Heart right ventricle (tissue), 16 donors: ENCODE measurements around the gene SPRR2A. TPM values are rescaled to one million over a fixed set of nuclear protein-coding genes. Genes with fewer than 3 reads are reported as not detected.

Experiments used
- ATAC-seq, 8 donors: fragments of 200-7000 bp; cut with Tn5 transposase; one replicate each; pipeline ENCODE4 v1.9.1; 2020; ENCODE audit warnings: mild to moderate bottlenecking in 8 of 8, moderate library complexity in 8 of 8, moderate number of reproducible peaks in 1 of 8
- DNase-seq, 2 donors: peaks; one replicate each; pipeline ENCODE4 v3.0.0-alpha.2; 2020
- H3K27ac ChIP-seq, 10 donors: fragments of 200-600 bp; sonication (generic) in 2 of 10; one replicate each; pipeline versions ENCODE4 v1.5.0 to v1.8.0; 2020 to 2022; ENCODE audit warnings: mild to moderate bottlenecking in 3 of 10
- H3K27me3 ChIP-seq, 7 donors: fragments of 200-600 bp; one replicate each; pipeline ENCODE4 v1.8.0; 2021 to 2022; ENCODE audit warnings: mild to moderate bottlenecking in 2 of 7
- H3K36me3 ChIP-seq, 9 donors: fragments of 200-600 bp; sonication (generic) in 1 of 9; one replicate each; pipeline versions ENCODE4 v1.5.0 to v1.8.0; 2020 to 2022; ENCODE audit warnings: mild to moderate bottlenecking in 2 of 9
- H3K4me1 ChIP-seq, 9 donors: fragments of 200-600 bp; sonication (generic) in 1 of 9; one replicate each; pipeline versions ENCODE4 v1.5.0 to v1.8.0; 2020 to 2022; ENCODE audit warnings: mild to moderate bottlenecking in 4 of 9
- H3K4me3 ChIP-seq, 10 donors: fragments of 200-600 bp; sonication (generic) in 2 of 10; one replicate each; pipeline versions ENCODE4 v1.5.0 to v1.8.0; 2020 to 2022; ENCODE audit warnings: mild to moderate bottlenecking in 7 of 10, moderate library complexity in 2 of 10
- H3K9me3 ChIP-seq, 11 donors: fragments of 200-600 bp in 10 of 11; sonication (generic) in 2 of 11; one replicate each; pipeline versions ENCODE4 v1.5.0 to v1.8.0; 2013 to 2022; ENCODE audit warnings: mild to moderate bottlenecking in 2 of 11, control low read depth in 1 of 11, moderate library complexity in 1 of 11
- WGBS, 2 donors: extraction: QIAGEN DNeasy Blood & Tissue Kit; methylation state at CpG; one replicate each; pipeline ENCODE4 v1.1.7; 2013; ENCODE audit warnings: inconsistent platforms in 1 of 2; 5-methylcytosine and 5-hydroxymethylcytosine counted together
- intact Hi-C, 10 donors: fragments of 100-400 bp; cut with DNase I; formaldehyde crosslinking; loops; one replicate each; pipeline versions ENCODE4 v1.11.1 to v1.14.2; 2022
- long read RNA-seq, 3 donors: library from polyadenylated mRNA; unstranded; transcript quantifications; one replicate each; pipeline ENCODE4 v2.0.0, GENCODE V29; 2020 to 2021
- polyA plus RNA-seq, 2 donors: library from polyadenylated mRNA; stranded (reverse); fragments of 200-250 nt; gene quantifications; one replicate each; pipeline ENCODE4 v1.2.3, GENCODE V29; 2013
- total RNA-seq, 10 donors: library from RNA; stranded (reverse); fragmentation: NEBNext Ultra II Directional in 3 of 10; extraction: Animal tissue kit (Norgen Biotek cat#: 25700) in 3 of 10; gene quantifications; one replicate each; pipeline versions ENCODE4 v1.2.1 to v1.2.4, GENCODE V29; 2021 to 2023
- TF ChIP-seq, protein P1 (sequence below), 9 donors: fragments of 200-600 bp; sonication (generic) in 2 of 9; IDR thresholded peaks; one replicate each; pipeline versions ENCODE4 v1.5.0 to v1.8.0; 2021 to 2022; ENCODE audit warnings: antibody characterized with exemption in 9 of 9, mild to moderate bottlenecking in 5 of 9, moderate library complexity in 1 of 9
- donor health status: Arrhythmogenic right ventricular cardiomyopathy.
- donor health status: ischemic (EF 13 %, LVEDD 7.1; RV severe dilation, severe dysfunction).
- donor health status: healthy with polysubstance abuse.
- donor health status: DM: no; HTN: yes; CAD: no.
- donor health status: DM: no; HTN: no; CAD: no.
- donor health status: ischemic (EF 25% LVEDD 6.9; RV normal size, moderate dysfunction).
- donor health status: ischemic (EF 25% LVEDD 5.7; RV mildly dilated, moderate dysfunction).
- donor health status: healthy.
- donor health status: DM: yes; HTN: yes; CAD: no.
- donor health status: Ischemic cardiomyopathy.
- donor health status: ischemic (EF 35%, LVEDD 5.7; RV mildly dilated, moderate dysfunction).
- donor health status: nonischemic (EF 11% LVEDD 7.7; RV severe dilation, severe dysfunction).
- donor health status: DM: yes; HTN: yes; CAD: no.
- donor health status: PGD.
- donor health status: ischemic (EF 29% LVEDD 5.4; RV normal size, mild dysfunction).
- donor health status: nonischemic (EF 23%, LVEDD 6.1; RV moderate dilation, normal function).

SPRR2A gene
- total RNA-seq (not detected), polyA plus RNA-seq (under 1 TPM in 1 of 2 donors, not detected in 1; 0.35 TPM)
- long read RNA-seq, donor 1: 0 reads
- long read RNA-seq, donor 2: 0 reads
- long read RNA-seq, donor 3: 0 reads

DNA sequence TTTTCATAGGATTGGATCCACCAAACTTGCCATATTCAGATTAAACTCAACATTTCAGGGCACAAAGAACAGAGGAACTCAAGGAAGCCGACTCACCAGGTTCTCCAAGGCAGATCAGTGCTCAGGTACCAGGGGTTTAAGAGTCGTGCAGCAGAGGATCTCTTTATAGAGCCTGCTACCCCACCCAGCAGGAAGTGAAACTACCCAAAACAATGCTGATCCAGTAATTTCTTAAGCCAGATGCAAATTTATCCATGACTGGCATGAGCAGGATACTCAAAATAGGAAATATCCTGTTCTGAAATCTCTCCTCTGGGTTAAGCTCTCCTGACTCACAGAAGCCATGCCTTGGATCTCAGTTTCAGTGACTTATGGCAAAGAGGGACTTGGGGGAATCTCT, at the start of gene SPRR2A:
TSS of gene SPRR2A (minus strand) at position 138 of the 400 bp plus-strand sequence. CDS start 777 bp downstream, outside the sequence.
- TF ChIP-seq, protein P1, sequence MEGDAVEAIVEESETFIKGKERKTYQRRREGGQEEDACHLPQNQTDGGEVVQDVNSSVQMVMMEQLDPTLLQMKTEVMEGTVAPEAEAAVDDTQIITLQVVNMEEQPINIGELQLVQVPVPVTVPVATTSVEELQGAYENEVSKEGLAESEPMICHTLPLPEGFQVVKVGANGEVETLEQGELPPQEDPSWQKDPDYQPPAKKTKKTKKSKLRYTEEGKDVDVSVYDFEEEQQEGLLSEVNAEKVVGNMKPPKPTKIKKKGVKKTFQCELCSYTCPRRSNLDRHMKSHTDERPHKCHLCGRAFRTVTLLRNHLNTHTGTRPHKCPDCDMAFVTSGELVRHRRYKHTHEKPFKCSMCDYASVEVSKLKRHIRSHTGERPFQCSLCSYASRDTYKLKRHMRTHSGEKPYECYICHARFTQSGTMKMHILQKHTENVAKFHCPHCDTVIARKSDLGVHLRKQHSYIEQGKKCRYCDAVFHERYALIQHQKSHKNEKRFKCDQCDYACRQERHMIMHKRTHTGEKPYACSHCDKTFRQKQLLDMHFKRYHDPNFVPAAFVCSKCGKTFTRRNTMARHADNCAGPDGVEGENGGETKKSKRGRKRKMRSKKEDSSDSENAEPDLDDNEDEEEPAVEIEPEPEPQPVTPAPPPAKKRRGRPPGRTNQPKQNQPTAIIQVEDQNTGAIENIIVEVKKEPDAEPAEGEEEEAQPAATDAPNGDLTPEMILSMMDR (IDR thresholded peaks at IDR 0.05): no peak

DNA sequence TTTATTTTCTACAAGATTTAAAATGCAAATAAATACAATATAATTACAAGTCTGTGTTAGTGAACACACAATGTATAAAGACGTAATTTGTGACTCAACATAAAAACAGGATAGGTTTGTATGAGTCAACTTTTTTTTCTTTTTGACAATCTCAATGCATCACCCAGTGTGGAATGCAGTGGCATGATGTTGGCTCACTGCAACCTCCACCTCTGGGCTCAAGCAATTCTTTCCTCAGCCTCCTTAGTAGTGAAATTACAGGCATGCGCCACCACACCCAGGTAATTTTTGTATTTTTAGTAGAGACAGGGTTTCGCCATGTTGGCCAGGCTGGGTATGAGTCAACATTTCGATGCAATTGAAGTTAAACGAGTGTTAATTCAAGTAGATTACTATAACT, 42.9 kb upstream of the SPRR2A start:
- Histone ChIP-seq H3K4me1 (no peaks in the 10 kb centered on the region), H3K36me3 (no peaks in the 10 kb centered on the region), H3K27ac (no peak overlapping the region), H3K9me3 (peaks cover 0 to 8% (median 0%) of the 10 kb centered on the region in 11 donors), H3K27me3 (no peaks in the 10 kb centered on the region), H3K4me3 (no peak overlapping the region)
- TF ChIP-seq, protein P1 (IDR thresholded peaks at IDR 0.05): no peak
- ATAC-seq (no peak), DNase-seq (no peak)
- WGBS, 2 donors: 88 to 91% methylated on average over 5 of the region's 5 CpGs
- intact Hi-C loops: no loop called here

More for the DNA sequence above, at the start of gene SPRR2A:
- H3K27ac ChIP-seq: no peak within 1 kb of the TSS
- ATAC-seq: no peak
- DNase-seq: no peak
- H3K27me3 ChIP-seq: peaks cover 0 to 6% (median 0%) of the 10 kb centered on the region in 7 donors
- H3K36me3 ChIP-seq: no peaks in the 10 kb centered on the region
- H3K4me1 ChIP-seq: no peaks in the 10 kb centered on the region
- peaks cover 0 to 15% (median 5%) of the 10 kb centered on the region in 11 donors for H3K9me3 ChIP-seq
- WGBS, 2 donors: 54 to 60% methylated on average over 2 of the region's 2 CpGs
- intact Hi-C loops: no loop called here
- H3K4me3 ChIP-seq: no peak within 1 kb of the TSS

DNA sequence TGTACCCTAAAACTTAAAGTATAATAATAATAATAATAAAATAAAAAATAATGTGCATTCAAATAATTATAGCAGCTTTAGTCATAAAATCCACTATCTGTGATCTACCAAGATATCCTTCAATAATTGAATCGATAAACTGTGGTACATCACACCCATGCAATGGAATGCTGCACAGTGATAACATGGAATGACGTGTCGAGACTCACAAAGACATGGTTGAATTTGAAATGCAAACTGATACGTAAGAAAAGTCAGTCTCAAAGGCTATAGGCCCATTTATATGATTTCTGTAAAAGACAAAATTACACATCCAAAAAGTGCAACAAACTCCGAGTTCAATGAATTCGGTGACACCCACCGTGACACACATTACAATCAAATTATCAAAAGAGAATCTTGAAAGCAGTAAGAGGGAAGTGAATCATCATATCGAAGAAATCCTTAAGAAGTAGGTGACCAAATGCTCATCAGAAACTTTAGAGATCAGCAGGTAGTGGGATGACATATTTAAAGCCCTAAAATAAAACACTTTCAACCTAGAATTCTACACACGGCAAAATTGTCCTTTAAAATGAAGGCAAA, 42.2 kb upstream of the SPRR2A start:
- WGBS, 2 donors: 82 to 84% methylated on average over 9 of the region's 9 CpGs
- TF ChIP-seq, protein P1 (IDR thresholded peaks at IDR 0.05): no peak
- intact Hi-C loops: no loop called here
- no peak for ATAC-seq
- no peak for DNase-seq
- Histone ChIP-seq H3K27ac (no peak overlapping the region), H3K9me3 (peaks cover 0 to 1% (median 0%) of the 10 kb centered on the region in 11 donors), H3K36me3 (no peaks in the 10 kb centered on the region), H3K4me3 (no peak overlapping the region), H3K4me1 (no peaks in the 10 kb centered on the region), H3K27me3 (no peaks in the 10 kb centered on the region)

DNA sequence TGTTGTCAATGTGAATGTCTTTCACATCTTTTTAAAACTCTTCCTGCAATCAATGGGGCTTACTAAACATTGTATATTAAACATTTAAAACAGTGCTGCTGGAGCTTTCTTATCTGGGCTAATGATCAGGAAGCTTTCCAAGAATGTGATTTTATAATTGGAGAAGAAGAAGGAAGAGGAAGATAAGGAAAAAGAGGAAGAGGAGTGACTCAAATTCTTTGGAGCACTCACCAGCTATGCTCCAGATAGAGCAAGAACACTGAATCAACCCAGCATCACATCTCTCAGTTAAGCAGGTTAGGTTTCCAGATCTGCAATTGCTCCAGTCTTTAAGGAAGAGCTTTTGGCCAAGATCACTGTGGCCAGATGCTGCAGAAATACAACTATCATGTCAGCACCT, 38.5 kb upstream of the SPRR2A start:
- TF ChIP-seq, protein P1 (IDR thresholded peaks at IDR 0.05): no peak
- no peaks in the 10 kb centered on the region for H3K27me3 ChIP-seq

More for the DNA sequence above, 38.5 kb upstream of the SPRR2A start:
- Histone ChIP-seq H3K4me1 (no peaks in the 10 kb centered on the region), H3K36me3 (no peaks in the 10 kb centered on the region), H3K4me3 (no peak overlapping the region), H3K27ac (no peak overlapping the region), H3K9me3 (no peaks in the 10 kb centered on the region)
- ATAC-seq: no peak
- intact Hi-C loops: loop anchor here in 1 of 10 donors (2.0 kb wide), 1 partner anchor 25 kb away; the partner anchor contains the start of gene SPRR2B
- DNase-seq: no peak
